Esophagus squamous epithelium (tissue), 4 donors: ENCODE results near the gene MTA3.

Source experiments
- POLR2A ChIP-seq, 4 donors: fragments of 450-650 bp; IDR thresholded peaks; one replicate each; pipeline ENCODE4 v1.6.1; 2017; ENCODE audit warnings: antibody characterized with exemption in 4 of 4, mild to moderate bottlenecking in 4 of 4, moderate library complexity in 3 of 4
- TF ChIP-seq, protein P1 (sequence below), 6 experiments: fragments of 450-650 bp in 4 of 6; fragments of 200-600 bp in 2 of 6; sonication (generic) in 2 of 6; IDR thresholded peaks; one replicate each; pipeline ENCODE4 v1.5.1; 2016 to 2019; ENCODE audit warnings: antibody characterized with exemption in 6 of 6, mild to moderate bottlenecking in 4 of 6, moderate library complexity in 4 of 6

- TF ChIP-seq, protein P1, sequence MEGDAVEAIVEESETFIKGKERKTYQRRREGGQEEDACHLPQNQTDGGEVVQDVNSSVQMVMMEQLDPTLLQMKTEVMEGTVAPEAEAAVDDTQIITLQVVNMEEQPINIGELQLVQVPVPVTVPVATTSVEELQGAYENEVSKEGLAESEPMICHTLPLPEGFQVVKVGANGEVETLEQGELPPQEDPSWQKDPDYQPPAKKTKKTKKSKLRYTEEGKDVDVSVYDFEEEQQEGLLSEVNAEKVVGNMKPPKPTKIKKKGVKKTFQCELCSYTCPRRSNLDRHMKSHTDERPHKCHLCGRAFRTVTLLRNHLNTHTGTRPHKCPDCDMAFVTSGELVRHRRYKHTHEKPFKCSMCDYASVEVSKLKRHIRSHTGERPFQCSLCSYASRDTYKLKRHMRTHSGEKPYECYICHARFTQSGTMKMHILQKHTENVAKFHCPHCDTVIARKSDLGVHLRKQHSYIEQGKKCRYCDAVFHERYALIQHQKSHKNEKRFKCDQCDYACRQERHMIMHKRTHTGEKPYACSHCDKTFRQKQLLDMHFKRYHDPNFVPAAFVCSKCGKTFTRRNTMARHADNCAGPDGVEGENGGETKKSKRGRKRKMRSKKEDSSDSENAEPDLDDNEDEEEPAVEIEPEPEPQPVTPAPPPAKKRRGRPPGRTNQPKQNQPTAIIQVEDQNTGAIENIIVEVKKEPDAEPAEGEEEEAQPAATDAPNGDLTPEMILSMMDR (IDR thresholded peaks at IDR 0.05): no peak
- no peak for TF ChIP-seq POLR2A (IDR thresholded peaks at IDR 0.05)
Measured at GRCh38 chr2:42598656-42599055, 30.2 kb downstream of the MTA3 start.
